Measurements from ENCODE around the gene LCN6.
A peak's percentile ranks its signal among the peaks of the same experiment; 100 is the strongest.
"Not testable (repeated sequence)": the region's sequence is repeated elsewhere in the genome, so short reads cannot be mapped to it uniquely, and the experiment has no call there.

LCN6 gene

DNA sequence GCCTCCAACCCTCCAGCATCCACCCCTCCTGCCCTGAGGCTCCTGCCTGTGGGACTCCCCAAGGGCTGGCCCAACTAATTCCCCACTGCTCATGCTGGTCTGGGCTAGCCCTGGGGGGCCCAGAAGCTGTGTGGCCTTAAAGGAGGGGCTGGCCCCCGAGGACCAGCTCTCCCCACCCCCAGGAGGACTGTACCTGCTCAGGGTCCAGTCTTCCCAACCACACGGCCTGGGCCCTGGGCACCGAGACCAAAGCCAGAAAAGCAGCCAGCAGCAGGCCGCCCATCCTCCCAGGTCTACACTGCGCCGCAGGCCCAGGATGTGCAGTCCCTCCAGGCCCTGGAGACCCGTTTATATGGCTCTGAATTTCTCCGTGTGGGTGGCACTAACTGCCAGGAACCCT, at the start of gene LCN6:
Gene LCN6, minus strand, starts transcription at position 325 of the 400 bp plus-strand sequence. Its CDS starts 42 bp downstream, at position 283.
- TF ChIP-seq POLR2A (IDR thresholded peaks at IDR 0.05; ENCODE audit: low read length) (no peak), GATA1 (IDR thresholded peaks at IDR 0.05; ENCODE audit: low read depth, low read length) (no peak)
- DNase-seq: no peak

- not testable (repeated sequence) for DNase-seq
Observed at GRCh38 chr9:136796775-136797347, 48.5 kb upstream of the LCN6 start.

- no peak for TF ChIP-seq GATA1 (IDR thresholded peaks at IDR 0.05; ENCODE audit: low read depth, low read length)
- TF ChIP-seq POLR2A (IDR thresholded peaks at IDR 0.05; ENCODE audit: low read length): no peak
- DNase-seq: no peak
Observed at GRCh38 chr9:136796238-136796774, 48.0 kb upstream of the LCN6 start, which contains the start of gene CCDC183. TSS of gene CCDC183 (plus strand) at chr9:136796338. CDS start at chr9:136796398, 60 bp downstream.

DNA sequence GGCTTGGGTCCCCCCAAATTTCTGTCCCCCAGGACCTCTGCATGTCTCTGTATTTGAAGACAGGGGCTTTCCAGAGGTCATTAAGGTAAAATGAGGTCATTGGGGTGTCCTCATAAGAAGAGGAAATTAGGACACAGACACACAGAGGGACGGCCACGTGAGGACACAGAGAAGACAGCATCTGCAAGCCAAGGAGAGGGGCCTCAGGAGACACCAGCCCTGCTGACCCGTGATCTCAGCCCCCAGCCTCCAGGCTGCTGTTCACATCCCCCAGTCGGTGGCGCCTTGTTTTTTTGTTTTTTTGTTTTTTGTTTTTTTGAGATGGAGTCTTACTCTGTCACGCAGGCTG, 46.6 kb upstream of the LCN6 start:
- no peak for DNase-seq
- TF ChIP-seq GATA1 (IDR thresholded peaks at IDR 0.05; ENCODE audit: low read depth, low read length) (no peak), POLR2A (IDR thresholded peaks at IDR 0.05; ENCODE audit: low read length) (no peak)

GRCh38 chr9:136794281-136794999, 46.1 kb upstream of the LCN6 start:
- DNase-seq: no peak
- no peak for TF ChIP-seq POLR2A (IDR thresholded peaks at IDR 0.05; ENCODE audit: low read length)
- TF ChIP-seq GATA1 (IDR thresholded peaks at IDR 0.05; ENCODE audit: low read depth, low read length): no peak

DNA sequence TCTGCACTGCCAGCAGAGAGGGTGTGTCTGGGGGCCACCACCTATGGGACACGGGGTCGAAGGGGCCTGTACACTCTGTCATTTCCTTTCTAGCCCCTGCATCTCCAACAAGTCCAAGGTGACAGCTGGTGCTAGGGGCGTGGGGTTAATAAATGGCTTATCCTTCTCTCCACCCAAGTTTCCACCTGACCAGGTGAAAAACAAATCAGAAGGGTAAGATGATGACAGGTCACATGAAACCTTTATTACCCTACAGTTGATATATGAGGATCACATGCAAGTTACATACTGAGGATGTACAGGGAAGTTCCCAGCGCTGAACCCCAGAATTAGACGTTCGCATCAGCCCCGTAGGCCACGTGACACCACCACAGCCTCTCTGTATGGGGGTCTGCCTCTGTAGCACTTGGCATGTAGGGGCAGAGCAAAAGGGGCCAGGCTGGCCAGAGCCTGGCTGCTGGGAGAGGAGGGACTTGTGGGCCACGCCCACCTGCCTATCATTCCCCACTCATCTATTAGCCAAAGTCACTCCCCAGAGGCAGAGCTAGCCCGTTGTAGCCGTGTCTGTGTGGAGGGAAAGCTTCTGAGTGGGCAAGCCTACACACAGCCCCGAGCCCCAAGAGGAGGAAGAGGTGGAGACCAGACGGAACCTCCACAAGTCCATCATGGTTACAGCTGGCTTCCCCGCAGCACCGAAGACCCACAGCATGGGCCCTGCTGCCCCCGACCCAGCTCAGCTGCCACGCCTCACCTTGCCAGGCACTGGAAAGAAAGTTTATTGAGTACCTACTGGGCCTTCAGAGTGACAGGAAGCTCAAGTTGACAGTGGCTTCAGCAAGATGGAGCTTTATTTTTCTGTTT, 45.0 kb upstream of the LCN6 start:
- TF ChIP-seq POLR2A (IDR thresholded peaks at IDR 0.05; ENCODE audit: low read length): no peak
- peak; percentile 81 for DNase-seq

DNA sequence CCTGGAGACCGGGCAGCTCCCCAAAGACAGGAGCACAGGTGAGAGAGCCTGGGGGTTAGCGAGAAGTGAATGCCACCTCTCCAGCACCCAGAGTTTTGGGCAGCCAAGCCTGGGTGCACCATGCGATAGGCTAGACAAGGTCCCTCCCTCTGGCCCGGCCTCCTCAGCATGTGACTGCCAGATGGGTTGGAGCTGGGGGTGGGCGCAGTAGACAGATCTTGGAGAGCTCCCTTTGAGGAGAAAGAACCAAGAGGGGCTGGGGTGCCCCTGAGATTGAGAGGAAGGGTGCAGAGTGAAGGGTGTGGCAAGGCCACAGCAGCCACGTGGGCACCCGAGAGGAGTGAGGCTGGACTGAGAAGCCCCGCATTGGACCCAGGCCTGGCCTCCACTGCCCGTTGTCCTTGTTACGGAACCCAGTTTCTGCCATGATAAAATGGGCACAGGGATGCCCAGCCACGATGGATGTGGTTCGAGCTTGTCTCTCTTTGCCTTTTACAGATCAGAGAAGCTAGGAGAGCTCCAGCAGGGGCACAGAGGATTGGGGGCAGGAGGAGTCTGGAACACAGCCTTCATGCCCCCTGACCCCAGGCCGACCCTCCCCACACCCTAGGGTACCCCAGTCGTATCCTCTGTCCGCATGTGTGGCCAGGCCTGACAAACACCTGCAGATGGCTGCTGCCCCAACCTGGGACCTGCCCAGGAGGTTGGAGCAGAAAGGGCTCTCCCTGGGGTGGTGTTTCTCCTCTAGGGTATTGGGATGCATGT, 44.2 kb upstream of the LCN6 start:
- DNase-seq: peak in 1 of 2 experiments; percentile 36
- no peak for TF ChIP-seq GATA1 (IDR thresholded peaks at IDR 0.05; ENCODE audit: low read depth, low read length)

DNA sequence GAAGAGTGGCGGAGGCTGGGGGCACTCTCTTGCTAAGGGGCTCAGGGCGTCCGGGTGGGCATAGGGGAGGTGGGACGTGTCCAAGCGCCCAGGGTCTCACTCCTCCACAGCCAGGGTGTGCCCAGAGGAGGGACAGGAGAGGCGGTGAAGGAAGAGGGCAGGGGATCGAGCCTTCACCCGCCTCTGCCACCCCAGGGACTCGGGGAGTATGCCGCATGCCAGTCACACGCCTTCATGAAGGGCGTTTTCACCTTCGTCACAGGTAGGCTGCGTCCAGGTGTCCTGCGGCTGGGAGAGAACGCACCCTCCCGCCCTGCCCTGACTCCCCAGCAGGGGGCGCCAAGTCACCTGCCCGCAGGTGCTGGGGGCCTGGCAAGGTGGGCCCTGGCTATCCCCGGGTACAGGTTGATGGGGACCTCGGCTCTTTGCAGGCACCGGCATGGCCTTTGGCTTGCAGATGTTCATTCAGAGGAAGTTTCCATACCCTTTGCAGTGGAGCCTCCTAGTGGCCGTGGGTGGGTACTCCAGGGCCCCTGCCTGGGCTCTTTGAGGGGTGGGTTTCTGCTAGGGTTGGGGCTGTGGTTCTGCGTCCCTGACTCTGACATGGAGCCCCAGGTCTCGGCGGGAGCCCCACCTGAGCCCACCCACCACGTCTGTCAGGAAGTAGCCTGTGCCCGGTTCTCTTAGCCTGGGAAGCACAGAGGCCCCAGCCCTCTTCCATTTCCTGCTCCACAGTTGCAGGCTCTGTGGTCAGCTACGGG, 43.4 kb upstream of the LCN6 start:
- no peak for TF ChIP-seq GATA1 (IDR thresholded peaks at IDR 0.05; ENCODE audit: low read depth, low read length)
- no peak for TF ChIP-seq POLR2A (IDR thresholded peaks at IDR 0.05; ENCODE audit: low read length)
- peak; percentile 75 to 78 for DNase-seq

DNA sequence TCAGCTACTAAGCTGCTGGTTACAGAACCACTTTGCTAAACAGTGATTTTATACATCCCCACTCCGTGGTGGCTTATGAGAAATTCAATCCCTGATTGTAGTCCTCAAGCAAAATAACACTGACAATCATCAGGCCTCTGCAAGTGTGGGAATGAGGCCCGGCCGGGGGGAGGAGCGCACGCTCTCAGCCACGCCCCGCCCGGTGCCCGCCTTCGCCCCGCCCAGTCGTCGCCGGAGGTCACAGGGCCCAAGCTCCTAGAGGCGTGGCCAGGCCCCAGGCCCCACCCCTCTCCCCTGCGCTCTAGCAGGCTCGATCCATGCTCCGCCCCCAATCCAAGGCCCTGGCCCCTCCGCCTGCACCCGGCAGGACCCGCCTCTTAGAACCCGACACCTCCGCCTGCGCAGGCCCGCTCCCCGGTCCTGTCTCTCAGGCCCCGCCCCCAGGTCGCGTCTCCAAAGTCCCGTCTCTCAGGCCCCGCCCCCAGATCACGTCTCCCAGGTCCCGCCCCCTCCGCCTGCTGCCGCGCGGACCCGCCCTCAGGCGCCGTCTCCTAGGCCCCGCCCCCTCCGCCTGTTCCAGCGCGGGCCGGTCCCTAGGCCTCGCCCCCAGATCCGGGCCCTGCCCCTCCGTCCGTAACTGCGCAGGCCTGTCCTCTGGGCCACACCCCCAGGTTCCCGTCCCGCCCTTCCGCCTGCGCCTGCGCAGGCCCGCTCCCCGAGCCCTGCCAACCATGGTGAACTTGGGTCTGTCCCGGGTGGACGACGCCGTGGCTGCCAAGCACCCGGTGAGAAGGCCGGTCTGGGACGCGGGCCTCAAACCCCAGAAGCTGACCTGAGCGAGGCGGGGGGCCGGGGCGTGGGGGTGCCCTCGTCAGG, 42.6 kb upstream of the LCN6 start, which contains the start of gene TMEM141:
Gene TMEM141, plus strand, starts transcription at position 705 of the 876 bp plus-strand sequence. Its CDS starts 27 bp downstream, at position 732.
- DNase-seq: peak; percentile 100
- TF ChIP-seq POLR2A (IDR thresholded peaks at IDR 0.05; ENCODE audit: low read length): peak; percentile 42
- TF ChIP-seq GATA1 (IDR thresholded peaks at IDR 0.05; ENCODE audit: low read depth, low read length): no peak

DNA sequence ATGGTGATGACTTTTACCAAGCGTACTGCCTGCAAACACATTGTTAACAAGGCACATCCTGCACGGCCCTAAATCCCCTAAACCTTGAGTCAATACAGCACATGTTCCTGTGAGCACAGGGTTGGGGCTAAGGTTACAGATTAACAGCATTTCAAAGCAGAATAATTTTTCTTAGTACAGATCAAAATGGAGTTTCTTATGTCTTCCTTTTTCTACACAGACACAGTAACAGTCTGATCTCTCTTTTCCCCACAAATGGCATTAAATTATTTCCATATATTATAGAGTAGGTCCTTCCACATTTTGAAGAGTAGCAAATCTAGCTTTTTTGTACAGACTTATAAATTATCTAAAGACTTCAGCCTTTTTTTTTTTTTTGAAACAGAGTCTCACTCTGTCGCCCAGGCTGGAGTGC, 41.2 kb upstream of the LCN6 start:
- TF ChIP-seq GATA1 (IDR thresholded peaks at IDR 0.05; ENCODE audit: low read depth, low read length) (no peak), POLR2A (IDR thresholded peaks at IDR 0.05; ENCODE audit: low read length) (no peak)
- DNase-seq: no peak

GRCh38 chr9:136788644-136789522, 40.6 kb upstream of the LCN6 start:
- peak; percentile 62 to 75 for DNase-seq
- TF ChIP-seq POLR2A (IDR thresholded peaks at IDR 0.05; ENCODE audit: low read length): peak; percentile 45

Data from erythroblast (primary cell).